Measurements from ENCODE around the gene CELA2B.

Gene CELA2B

GRCh38 chr1:15443281-15443680 lies 32.6 kb upstream of the CELA2B start:
- in situ Hi-C loops (cut with MboI; ENCODE audit: low pct_unique_long_range_greater_than_20kb, low sequenced_read_pairs, unreplicated experiment), result no loop called here
- no peak for DNase-seq (ENCODE audit: low spot score)
- TF ChIP-seq CTCF (IDR thresholded peaks at IDR 0.05; ENCODE audit: extremely low read depth, insufficient read depth, missing control alignments), result no peak

DNA sequence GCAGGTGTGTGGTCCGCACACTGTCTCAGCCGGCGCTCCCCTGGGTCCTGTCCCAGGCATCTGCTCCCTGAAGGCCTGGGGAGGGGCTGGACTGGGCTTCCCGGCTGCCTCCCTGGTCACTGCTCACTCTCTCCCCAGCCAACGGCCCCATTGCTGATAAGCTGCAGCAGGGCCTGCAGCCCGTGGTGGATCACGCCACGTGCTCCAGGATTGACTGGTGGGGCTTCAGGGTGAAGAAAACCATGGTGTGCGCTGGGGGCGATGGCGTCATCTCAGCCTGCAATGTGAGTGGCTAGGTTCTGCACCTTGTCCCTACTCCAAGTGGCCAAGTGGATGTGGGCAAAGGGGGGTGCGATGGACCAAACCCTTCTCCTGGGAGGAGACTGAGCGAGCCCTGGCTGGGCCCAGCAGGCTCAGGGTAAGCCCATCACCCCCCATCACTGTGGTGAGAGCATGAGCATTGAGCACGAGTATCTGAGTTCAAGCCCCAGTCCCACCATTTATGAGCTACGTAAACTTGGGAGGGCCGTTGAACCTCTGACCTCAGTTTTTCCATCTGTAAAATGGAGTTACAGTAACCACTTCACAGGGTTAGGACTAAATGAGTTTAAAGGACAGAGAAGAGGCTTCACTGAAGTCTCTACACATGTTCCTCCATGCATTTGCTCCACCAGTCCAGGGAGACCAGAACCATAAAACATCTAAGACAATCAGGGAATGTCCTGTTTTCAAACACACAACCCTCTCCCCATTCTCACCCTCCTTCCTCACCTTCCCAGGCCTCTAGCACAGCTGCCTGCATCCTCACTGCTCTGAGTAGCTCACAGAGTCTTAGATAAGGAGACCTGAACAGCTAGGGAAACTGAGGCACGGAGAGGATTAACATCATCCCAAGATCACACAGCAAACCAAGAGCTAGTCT lies 31.2 kb upstream of the CELA2B start:
- DNase-seq (ENCODE audit: low spot score), result no peak
- TF ChIP-seq CTCF (IDR thresholded peaks at IDR 0.05; ENCODE audit: extremely low read depth, insufficient read depth, missing control alignments), result no peak
- in situ Hi-C loops (cut with MboI; ENCODE audit: low pct_unique_long_range_greater_than_20kb, low sequenced_read_pairs, unreplicated experiment), result no loop called here

- no peak for TF ChIP-seq CTCF (IDR thresholded peaks at IDR 0.05; ENCODE audit: extremely low read depth, insufficient read depth, missing control alignments)
- DNase-seq (ENCODE audit: low spot score), result no peak
- in situ Hi-C loops (cut with MboI; ENCODE audit: low pct_unique_long_range_greater_than_20kb, low sequenced_read_pairs, unreplicated experiment), result no loop called here
Measured at GRCh38 chr1:15445390-15446122, 30.3 kb upstream of the CELA2B start.

DNA sequence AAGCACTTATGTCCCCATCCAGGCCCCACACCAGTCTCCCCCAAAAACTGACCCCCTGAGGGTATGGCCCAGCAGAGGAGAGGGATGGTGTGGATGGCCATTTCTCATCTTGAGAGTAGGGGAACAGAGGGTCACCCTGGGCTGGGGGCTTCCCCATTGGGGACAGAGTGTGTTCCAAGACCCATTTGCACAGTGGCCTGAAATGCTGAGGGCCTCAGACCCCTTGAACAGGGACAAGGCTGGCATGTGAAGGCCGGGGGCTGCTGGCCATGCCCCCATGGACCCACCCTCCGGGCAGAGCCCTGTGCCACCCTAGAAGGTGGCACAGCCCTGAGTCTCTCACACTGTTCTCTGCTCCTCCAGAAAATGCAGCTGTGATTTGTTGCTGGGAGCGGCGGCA lies 29.7 kb upstream of the CELA2B start:
- TF ChIP-seq CTCF (IDR thresholded peaks at IDR 0.05; ENCODE audit: extremely low read depth, insufficient read depth, missing control alignments), result no peak
- DNase-seq (ENCODE audit: low spot score), result no peak
- in situ Hi-C loops (cut with MboI; ENCODE audit: low pct_unique_long_range_greater_than_20kb, low sequenced_read_pairs, unreplicated experiment), result no loop called here

DNA sequence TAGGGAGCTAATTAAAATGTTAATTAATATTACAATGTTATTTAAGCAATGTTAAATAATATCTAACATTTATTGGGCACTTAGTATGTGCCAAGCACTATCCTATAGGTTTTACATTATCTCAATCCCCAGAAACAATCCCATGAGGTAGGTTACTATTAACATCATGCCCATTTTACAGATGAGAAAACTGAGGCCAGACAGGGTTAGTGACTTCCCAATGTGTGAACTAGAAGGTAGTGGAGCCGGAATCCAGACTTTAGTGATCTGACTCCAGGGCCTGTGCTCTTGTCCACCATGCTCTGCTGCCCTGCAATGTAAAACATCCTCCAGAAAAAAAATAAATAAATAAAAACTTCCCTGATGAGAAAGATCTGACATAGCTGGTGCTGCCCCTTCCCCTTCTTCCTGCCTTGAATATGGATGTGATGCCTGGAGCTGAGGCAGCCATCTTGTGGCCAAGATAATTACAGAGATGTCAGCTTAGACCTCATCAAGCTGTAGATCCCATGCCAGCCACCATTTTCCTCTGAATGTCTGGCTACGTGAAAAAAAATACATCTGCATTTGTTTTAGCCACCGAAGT lies 26.9 kb upstream of the CELA2B start:
- no peak for TF ChIP-seq CTCF (IDR thresholded peaks at IDR 0.05; ENCODE audit: extremely low read depth, insufficient read depth, missing control alignments)
- DNase-seq (ENCODE audit: low spot score), result no peak
- in situ Hi-C loops (cut with MboI; ENCODE audit: low pct_unique_long_range_greater_than_20kb, low sequenced_read_pairs, unreplicated experiment), result no loop called here

GRCh38 chr1:15449567-15449966 lies 26.3 kb upstream of the CELA2B start:
- DNase-seq (ENCODE audit: low spot score), result no peak
- TF ChIP-seq CTCF (IDR thresholded peaks at IDR 0.05; ENCODE audit: extremely low read depth, insufficient read depth, missing control alignments), result no peak
- in situ Hi-C loops (cut with MboI; ENCODE audit: low pct_unique_long_range_greater_than_20kb, low sequenced_read_pairs, unreplicated experiment), result no loop called here

Measured in GM13977 (cell line).